HepG2 (cell line): ENCODE data around the gene TSSK6. TPM values are rescaled to one million over a fixed set of nuclear protein-coding genes. Genes with fewer than 3 reads are reported as not detected.

ENCODE experiments used
- CHCHD3 ChIP-seq: sonication (generic); formaldehyde crosslinking; IDR thresholded peaks from 2 replicates; pipeline ENCODE4 v1.8.0; 2022; ENCODE audit warnings: mild to moderate bottlenecking, missing genetic modification reagents, moderate library complexity
- MED13 ChIP-seq: sonication (generic); formaldehyde crosslinking; IDR thresholded peaks from 2 replicates; pipeline ENCODE4 v1.5.0; 2020; ENCODE audit warnings: missing genetic modification reagents
- MLLT10 ChIP-seq: sonication (generic); formaldehyde crosslinking; IDR thresholded peaks from 2 replicates; pipeline ENCODE4 v1.4.0; 2020; ENCODE audit warnings: missing genetic modification reagents
- MXD3 ChIP-seq: IDR thresholded peaks from 2 replicates; pipeline ENCODE4 v1.6.1; 2016; ENCODE audit warnings: mild to moderate bottlenecking, missing biosample characterization, missing genetic modification reagents
- SRSF4 ChIP-seq: fragments of 200-400 bp; formaldehyde crosslinking; IDR thresholded peaks from one replicate; pipeline ENCODE4 v1.6.1; 2018; ENCODE audit warnings: mild to moderate bottlenecking, low read depth, low read length, moderate library complexity; ENCODE audit not compliant: poor library complexity, severe bottlenecking
- TCF7 ChIP-seq: sonication (generic); IDR thresholded peaks from 2 replicates; pipeline ENCODE4 v1.6.1; 2016; ENCODE audit warnings: antibody characterized with exemption, low read depth
- THAP9 ChIP-seq: sonication (generic); formaldehyde crosslinking; IDR thresholded peaks from 2 replicates; pipeline ENCODE4; 2020; ENCODE audit warnings: missing genetic modification reagents, mild to moderate bottlenecking, borderline replicate concordance
- ZBTB33 ChIP-seq: sonication (generic); formaldehyde crosslinking; IDR thresholded peaks from 2 replicates; pipeline ENCODE4 v1.4.0; 2020; ENCODE audit warnings: missing genetic modification reagents
- ZFP36L2 ChIP-seq: sonication (generic); formaldehyde crosslinking; IDR thresholded peaks from 2 replicates; pipeline ENCODE4 v1.4.0; 2020; ENCODE audit warnings: missing genetic modification reagents
- ZNF569 ChIP-seq: sonication (generic); formaldehyde crosslinking; IDR thresholded peaks from 2 replicates; pipeline ENCODE4 v1.5.0; 2020; ENCODE audit warnings: mild to moderate bottlenecking, missing genetic modification reagents, moderate library complexity, borderline replicate concordance
- ZNF616 ChIP-seq: sonication (generic); formaldehyde crosslinking; IDR thresholded peaks from 2 replicates; pipeline ENCODE4 v1.5.0; 2020; ENCODE audit warnings: low read depth, mild to moderate bottlenecking, missing genetic modification reagents
- polyA plus RNA-seq, 8 experiments: library from polyadenylated mRNA; depleted of rRNA in 3 of 8; stranded (reverse) in 7 of 8; unstranded in 1 of 8; fragments of >200 nt; fragmentation: Illumina TruSeq in 4 of 8; extraction: Trizol in 4 of 8; gene quantifications; 2 replicates each; pipeline versions ENCODE4 v1.2.1 to v1.2.3, GENCODE V29; 2011 to 2016; ENCODE audit warnings: low read depth in 4 of 8, missing spikeins in 1 of 8, mixed read lengths in 1 of 8; ENCODE audit not compliant: insufficient read depth in 1 of 8
- total RNA-seq, 5 experiments: library from RNA; depleted of rRNA; stranded (reverse); fragments of >200 nt; fragmentation: Illumina TruSeq; extraction: Trizol; gene quantifications; 2 replicates each; pipeline ENCODE4 v1.2.3, GENCODE V29; 2016; ENCODE audit warnings: low read depth in 1 of 5
- TF ChIP-seq, protein P1 (sequence below): sonication (generic); formaldehyde crosslinking; IDR thresholded peaks from 2 replicates; pipeline ENCODE4 v1.5.1; 2020; ENCODE audit warnings: mild to moderate bottlenecking, missing genetic modification reagents, moderate library complexity
- TF ChIP-seq, protein P2 (sequence below): IDR thresholded peaks from 2 replicates; pipeline ENCODE4 v1.6.1; 2016; ENCODE audit warnings: control low read depth
- TF ChIP-seq, protein P3 (sequence below): sonication (generic); formaldehyde crosslinking; IDR thresholded peaks from 2 replicates; pipeline ENCODE4 v1.8.1; 2022; ENCODE audit warnings: low read depth, mild to moderate bottlenecking, missing genetic modification reagents

The TSSK6 gene
- total and polyA plus RNA-seq, 2 of the 13 experiments (the other 11 are each of a cell fraction or from before 2014, with no cell fraction given) = 0.71 to 1.2 TPM

GRCh38 chr19:19515642-19516519, 533 bp upstream of the TSSK6 start, which contains the start of gene NDUFA13 (continued):
- no peak for TF ChIP-seq CHCHD3 (CRISPR knock-in tag)
- TF ChIP-seq THAP9 (CRISPR knock-in tag) = peak; percentile 100
- TF ChIP-seq MXD3 (CRISPR knock-in tag) = no peak
- TF ChIP-seq, protein P1, sequence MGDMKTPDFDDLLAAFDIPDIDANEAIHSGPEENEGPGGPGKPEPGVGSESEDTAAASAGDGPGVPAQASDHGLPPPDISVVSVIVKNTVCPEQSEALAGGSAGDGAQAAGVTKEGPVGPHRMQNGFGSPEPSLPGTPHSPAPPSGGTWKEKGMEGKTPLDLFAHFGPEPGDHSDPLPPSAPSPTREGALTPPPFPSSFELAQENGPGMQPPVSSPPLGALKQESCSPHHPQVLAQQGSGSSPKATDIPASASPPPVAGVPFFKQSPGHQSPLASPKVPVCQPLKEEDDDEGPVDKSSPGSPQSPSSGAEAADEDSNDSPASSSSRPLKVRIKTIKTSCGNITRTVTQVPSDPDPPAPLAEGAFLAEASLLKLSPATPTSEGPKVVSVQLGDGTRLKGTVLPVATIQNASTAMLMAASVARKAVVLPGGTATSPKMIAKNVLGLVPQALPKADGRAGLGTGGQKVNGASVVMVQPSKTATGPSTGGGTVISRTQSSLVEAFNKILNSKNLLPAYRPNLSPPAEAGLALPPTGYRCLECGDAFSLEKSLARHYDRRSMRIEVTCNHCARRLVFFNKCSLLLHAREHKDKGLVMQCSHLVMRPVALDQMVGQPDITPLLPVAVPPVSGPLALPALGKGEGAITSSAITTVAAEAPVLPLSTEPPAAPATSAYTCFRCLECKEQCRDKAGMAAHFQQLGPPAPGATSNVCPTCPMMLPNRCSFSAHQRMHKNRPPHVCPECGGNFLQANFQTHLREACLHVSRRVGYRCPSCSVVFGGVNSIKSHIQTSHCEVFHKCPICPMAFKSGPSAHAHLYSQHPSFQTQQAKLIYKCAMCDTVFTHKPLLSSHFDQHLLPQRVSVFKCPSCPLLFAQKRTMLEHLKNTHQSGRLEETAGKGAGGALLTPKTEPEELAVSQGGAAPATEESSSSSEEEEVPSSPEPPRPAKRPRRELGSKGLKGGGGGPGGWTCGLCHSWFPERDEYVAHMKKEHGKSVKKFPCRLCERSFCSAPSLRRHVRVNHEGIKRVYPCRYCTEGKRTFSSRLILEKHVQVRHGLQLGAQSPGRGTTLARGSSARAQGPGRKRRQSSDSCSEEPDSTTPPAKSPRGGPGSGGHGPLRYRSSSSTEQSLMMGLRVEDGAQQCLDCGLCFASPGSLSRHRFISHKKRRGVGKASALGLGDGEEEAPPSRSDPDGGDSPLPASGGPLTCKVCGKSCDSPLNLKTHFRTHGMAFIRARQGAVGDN (CRISPR knock-in tag) = peak; percentile 90
- TF ChIP-seq, protein P2, sequence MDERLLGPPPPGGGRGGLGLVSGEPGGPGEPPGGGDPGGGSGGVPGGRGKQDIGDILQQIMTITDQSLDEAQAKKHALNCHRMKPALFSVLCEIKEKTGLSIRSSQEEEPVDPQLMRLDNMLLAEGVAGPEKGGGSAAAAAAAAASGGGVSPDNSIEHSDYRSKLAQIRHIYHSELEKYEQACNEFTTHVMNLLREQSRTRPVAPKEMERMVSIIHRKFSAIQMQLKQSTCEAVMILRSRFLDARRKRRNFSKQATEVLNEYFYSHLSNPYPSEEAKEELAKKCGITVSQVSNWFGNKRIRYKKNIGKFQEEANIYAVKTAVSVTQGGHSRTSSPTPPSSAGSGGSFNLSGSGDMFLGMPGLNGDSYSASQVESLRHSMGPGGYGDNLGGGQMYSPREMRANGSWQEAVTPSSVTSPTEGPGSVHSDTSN (CRISPR knock-in tag) = no peak
- TF ChIP-seq TCF7 = no peak
- TF ChIP-seq ZBTB33 = peak; percentile 8; the same call in 1 of the 2 replicates
- TF ChIP-seq, protein P3, sequence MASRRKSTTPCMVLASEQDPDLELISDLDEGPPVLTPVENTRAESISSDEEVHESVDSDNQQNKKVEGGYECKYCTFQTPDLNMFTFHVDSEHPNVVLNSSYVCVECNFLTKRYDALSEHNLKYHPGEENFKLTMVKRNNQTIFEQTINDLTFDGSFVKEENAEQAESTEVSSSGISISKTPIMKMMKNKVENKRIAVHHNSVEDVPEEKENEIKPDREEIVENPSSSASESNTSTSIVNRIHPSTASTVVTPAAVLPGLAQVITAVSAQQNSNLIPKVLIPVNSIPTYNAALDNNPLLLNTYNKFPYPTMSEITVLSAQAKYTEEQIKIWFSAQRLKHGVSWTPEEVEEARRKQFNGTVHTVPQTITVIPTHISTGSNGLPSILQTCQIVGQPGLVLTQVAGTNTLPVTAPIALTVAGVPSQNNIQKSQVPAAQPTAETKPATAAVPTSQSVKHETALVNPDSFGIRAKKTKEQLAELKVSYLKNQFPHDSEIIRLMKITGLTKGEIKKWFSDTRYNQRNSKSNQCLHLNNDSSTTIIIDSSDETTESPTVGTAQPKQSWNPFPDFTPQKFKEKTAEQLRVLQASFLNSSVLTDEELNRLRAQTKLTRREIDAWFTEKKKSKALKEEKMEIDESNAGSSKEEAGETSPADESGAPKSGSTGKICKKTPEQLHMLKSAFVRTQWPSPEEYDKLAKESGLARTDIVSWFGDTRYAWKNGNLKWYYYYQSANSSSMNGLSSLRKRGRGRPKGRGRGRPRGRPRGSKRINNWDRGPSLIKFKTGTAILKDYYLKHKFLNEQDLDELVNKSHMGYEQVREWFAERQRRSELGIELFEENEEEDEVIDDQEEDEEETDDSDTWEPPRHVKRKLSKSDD (CRISPR knock-in tag) = peak; percentile 95
- no peak for TF ChIP-seq ZNF616 (CRISPR knock-in tag)
- TF ChIP-seq ZFP36L2 (CRISPR knock-in tag) = no peak
- no peak for TF ChIP-seq SRSF4
- no peak for TF ChIP-seq MLLT10 (CRISPR knock-in tag)
- TF ChIP-seq MED13 (CRISPR knock-in tag) = peak; percentile 72; the same call in 1 of the 2 replicates
- no peak for TF ChIP-seq ZNF569 (CRISPR knock-in tag)
